HG03439 (cell line): ENCODE data around the gene CRADD.

ENCODE experiments used
- ATAC-seq: cut with Tn5 transposase; IDR thresholded peaks from one replicate; pipeline ENCODE4 v1.9.1; 2021; ENCODE audit warnings: mild to moderate bottlenecking, moderate library complexity; ENCODE audit not compliant: unreplicated experiment

The CRADD gene

DNA sequence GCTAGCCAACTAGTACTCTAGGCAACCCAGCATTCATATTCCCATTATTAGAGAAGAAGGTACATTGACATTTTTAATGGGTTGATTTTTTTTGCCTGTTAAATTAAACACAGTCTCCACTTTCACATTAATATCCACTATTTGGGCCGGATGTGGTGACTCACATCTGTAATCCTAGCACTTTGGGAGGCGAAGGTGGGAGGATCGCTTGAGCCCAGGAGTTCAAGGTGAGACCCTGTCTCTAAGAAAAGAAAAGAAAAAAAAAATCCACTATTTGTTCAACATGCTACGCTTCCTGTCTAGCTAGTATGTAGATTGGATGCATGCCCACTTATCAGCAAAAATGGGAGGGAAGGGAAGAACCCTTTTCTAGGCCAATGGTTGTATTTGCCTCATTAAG lies 7.1 kb upstream of the CRADD start:
- ATAC-seq = no peak

DNA sequence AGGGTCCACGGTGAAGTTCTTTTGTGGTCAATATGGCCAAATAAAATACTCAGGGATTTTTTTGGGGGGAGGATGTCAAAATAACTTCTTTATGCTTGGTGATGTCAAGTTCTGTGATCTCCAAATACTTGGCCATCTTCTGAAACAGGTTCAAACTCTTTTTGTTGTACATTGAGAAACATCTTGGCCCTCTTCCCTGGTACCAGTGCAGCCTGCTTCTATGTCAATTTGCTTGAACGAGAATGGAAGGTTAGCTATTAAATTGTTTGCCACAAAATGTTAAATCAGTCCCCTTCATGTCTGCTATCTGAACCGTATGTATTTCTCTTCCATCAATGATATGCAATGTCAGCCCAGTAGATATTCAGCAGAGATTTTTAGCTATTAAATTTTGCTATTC lies 6.1 kb upstream of the CRADD start:
- ATAC-seq = no peak

DNA sequence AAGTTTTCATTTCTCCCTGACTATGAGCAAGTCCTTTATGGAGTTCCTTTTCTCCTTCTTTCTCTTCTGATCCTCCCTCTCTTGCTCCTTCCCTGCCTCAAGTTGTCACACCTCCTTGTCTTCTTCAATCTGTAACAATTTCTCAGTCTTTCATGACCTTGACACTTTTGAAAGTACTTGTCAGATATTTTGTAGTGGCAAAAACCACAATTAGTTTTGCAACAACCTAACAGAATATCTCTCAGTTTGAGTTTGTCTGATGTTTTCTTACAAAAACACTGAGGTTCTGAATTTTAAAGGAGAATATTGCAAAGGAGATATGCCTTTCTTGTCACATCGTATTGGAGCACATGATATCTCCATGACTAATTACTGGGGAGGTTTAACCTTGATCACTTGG lies 4.1 kb upstream of the CRADD start:
- no peak for ATAC-seq

DNA sequence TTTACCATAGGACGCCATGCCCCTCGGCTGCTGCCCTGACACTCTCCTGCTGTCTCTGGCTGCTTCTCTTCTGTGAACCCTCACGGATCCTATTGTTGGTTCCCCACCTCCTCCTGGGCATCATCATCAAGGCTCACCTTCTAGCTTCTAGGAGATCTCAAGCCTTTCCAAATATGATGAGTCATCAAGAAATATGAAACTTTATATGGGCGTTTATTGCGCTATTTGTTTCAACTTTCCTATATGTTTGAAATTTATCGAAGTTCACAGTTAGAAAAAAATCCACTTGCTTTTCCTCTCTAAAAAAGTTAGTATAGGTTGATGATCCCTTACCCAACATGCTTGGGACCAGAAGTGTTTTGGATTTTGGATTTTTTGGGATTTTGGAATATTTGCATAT lies 2.8 kb upstream of the CRADD start:
- no peak for ATAC-seq

DNA sequence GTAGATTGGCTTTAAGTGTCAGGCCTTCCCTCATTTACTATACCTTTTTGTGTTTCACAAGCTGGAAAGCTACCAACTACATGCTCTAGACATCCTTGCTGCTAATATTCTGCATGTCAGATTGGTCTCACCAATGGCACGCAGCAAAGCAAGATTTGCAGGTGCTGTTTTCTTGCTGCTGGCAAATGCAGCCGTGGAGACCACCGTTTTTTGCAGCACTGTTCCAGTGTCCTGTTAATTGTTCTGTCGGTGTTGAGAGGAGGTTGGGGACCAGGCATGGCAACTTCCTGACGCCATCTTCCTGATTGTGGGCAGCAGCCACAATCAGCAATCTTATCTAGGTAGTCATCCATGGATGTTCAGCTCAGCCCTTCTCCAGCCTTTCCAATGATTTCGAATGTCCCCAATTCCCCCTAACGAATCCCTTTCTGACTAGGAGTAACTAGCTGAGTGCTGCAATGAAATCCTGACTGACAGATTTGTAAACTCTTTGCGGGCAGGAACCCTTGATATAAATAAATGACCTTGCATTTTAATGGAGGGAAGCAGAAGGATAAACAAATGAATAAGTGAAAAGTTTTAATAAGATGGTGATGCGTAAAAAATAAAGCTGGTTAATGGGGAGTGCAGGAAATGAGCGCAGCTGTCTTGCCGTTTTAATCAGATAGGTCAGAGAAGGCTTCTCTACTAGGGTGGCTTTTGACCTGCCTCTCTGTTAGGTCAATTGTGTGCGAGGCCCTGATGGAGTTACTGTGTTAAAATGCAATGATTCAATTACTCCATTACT lies 574 bp upstream of the CRADD start:
- no peak for ATAC-seq

DNA sequence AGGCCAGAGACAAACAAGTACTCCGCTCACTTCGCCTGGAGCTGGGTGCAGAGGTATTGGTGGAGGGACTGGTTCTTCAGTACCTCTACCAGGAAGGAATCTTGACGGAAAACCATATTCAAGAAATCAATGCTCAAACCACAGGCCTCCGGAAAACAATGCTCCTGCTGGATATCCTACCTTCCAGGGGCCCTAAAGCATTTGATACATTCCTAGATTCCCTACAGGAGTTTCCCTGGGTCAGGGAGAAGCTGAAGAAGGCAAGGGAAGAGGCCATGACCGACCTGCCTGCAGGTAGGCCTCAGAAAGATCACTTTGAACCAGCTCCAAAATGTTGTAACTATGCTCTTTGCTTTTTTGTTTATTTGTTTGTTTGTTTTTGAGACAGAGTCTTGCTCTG lies 1.6 kb downstream of the CRADD start:
- ATAC-seq = no peak

DNA sequence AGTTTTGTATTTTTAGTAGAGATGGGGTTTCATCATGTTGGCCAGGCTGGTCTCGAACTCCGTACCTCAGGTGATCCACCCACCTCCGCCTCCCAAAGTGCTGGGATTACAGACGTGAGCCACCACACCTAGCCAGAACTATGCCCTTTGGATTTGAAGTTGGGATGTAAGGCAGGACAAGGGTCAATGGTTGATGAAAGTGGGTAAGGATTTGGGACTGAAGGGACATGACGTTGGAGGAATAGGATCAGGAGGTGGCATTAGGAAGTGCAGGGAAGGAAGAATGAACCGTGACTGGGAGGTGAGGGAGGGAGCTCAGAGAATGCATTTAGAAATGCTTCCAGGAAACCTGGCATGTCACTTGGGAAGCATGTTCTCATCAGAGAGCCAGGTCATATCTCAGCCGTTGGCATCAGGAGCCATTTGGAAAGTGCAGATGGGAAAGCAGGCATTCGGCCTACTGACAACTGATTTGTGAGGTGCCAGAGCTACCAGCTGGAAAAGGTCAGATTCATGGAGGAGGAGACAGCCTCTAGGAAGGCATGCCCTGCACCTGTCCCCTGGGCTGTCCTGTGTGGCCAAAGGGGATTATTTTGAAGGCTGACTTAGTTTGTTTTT lies 2.2 kb downstream of the CRADD start:
- no peak for ATAC-seq

DNA sequence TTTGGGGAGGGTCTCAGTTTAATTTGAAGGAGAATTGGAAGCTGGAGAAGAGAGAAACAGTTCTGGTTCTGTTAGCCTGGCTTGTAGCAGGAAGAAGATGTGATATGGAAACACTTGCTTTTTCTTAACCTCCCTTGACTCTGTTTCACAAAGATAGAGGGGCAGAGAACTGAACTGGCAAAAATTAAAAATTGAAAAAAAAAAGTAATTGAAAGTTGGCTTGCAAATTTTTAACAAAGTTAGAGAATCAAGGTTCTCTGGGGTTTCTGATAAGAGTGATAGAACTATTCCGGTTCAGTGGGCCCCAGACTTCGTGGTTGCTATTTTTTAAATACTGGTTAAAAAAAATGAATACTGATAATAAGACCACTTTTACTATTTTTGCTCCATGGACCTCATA lies 2.8 kb downstream of the CRADD start:
- ATAC-seq = no peak

DNA sequence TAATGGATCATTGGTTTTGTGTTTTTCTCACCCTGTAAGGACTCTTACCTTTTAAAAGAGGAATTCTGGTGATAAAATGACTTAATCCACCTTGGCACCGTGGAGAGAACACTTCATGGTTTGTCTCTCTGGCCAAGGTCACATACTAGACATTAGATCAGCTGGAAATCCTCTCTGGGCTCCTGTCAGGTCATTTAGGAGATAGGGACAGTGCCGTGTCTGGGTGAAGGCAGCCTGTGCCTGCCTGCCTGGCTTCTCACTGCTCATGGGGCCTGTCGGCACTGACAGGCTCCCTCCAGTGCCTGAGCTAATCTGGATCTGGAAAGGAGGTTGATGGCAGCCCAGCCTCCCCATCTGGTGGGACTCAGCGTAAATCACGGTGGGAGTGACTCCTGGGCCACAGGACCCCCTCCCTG lies 5.7 kb downstream of the CRADD start:
- ATAC-seq = no peak

DNA sequence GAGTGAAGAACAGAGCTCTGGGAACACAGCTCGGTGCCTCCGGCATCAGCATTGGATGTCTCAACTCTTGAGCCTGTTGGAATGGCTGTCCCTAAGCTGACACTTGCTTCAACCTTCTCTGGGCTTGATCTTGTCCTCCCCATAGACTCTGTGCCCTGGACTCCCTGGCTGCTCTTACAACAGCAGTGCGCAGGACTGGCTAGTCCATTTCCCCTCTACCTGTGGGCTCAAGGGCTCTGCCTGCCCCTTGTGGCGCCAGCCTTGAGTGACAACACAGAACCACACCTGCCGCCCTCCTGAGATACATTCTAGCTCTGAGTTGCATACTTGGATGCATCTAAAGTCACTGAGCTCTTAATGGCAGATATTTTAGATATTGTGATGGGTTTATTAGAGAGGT lies 6.2 kb downstream of the CRADD start:
- no peak for ATAC-seq

DNA sequence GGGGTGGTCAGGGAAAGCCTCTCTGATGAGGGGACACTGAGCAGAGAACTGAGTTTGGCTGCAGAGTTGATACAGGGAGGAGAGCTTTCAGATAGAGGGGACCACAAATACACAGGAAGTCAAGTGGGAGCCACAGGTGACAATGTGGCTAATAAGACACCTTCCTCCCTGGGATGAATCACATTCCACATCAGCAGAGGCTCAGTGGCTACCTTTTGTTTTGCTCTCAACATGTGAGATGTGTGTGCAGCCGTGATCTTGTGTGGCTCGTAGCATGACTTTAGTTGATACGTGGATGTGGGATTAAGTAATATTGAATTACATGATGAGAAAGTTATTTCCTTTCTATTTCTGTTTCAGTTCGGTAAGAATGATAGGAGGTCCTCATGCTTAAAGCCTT lies 7.5 kb downstream of the CRADD start:
- ATAC-seq = no peak

DNA sequence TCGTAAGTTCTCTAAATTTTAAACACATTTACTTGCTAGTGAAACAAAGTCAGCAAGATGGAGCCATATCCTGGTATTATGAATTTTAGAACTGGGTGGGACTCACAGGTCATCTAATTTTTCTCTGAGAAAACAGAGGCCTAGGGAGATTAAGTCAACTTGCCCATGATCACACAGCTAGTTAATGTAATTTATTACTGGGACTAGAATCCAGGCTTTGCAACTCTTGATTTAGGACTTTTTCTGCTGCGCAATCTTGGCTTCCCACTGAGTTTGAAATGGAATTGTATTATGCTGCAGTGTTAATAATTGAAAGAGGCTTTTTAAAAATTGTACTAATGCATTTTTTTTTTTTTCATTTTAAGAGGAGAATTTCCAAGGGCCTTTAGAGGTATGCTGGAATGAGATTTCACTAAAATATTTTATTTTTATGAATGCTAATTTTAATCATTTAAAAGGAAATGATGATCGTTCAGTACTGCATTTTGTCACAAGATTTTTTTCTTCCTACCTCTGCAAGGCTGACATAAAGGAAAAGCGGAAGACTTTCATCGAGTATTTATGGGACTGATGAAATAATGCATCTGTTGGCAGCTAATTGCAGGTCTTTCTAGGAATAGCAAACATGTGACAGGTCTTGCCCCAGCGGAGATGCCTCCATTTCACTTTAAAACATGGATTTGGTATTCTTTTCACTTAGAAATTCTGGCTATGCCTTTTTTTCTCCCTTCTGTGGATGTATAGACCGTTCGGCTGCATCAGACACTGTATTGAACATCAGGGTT lies 9.6 kb downstream of the CRADD start:
- ATAC-seq = no peak

DNA sequence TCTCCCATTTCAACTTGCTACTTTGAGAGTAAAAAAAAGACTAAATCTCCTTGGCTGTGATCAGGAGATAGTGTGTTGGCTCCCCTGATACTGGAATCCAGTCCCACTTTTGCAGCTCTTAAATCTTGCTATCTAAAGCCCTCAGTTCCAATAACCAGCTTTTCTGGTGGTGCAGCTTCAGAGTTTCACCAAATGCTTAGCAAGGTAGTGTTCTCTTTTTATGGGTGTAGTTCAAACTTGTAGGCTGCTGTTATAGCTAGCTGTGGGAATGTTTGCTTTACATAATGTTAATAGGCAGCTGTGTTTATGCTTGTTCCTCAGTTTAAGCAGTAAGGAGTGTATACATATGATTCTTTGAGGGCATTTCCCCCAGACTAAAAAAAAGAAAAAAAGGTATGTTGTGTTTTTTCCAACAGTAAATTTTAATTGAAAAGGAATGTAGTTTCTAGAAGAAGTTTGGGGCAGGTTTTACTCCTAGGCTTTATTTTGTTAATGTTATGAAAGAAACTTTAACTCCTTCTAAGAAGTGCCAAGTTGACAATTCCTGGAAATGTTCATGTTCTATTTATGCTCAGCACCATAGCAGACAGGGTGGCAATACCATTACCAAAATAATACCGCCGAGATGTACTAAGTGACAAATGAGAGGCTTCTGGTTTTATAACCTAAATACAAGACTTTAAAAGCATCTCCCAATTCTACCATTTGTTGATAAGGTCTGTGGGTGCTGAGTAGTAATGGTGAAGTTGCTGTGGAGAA lies 12.1 kb downstream of the CRADD start:
- ATAC-seq = no peak

DNA sequence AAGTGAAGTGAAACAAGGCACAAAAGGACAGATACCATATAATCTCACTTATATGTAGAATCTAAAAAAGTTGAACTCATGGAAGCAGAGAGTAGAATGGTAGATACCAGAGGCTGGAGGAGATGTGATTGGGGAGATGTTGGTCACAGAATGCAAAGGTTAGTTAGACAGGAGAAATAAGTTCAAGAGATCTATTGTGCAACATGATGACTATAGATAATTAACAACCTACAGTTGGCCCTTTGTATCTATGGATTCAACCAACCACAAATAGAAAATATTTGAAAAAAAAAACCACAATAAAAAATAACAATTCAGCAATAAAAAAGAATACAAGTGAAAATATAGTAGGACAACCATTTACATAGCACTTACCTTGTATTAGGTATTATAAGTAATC lies 19.3 kb downstream of the CRADD start:
- no peak for ATAC-seq

DNA sequence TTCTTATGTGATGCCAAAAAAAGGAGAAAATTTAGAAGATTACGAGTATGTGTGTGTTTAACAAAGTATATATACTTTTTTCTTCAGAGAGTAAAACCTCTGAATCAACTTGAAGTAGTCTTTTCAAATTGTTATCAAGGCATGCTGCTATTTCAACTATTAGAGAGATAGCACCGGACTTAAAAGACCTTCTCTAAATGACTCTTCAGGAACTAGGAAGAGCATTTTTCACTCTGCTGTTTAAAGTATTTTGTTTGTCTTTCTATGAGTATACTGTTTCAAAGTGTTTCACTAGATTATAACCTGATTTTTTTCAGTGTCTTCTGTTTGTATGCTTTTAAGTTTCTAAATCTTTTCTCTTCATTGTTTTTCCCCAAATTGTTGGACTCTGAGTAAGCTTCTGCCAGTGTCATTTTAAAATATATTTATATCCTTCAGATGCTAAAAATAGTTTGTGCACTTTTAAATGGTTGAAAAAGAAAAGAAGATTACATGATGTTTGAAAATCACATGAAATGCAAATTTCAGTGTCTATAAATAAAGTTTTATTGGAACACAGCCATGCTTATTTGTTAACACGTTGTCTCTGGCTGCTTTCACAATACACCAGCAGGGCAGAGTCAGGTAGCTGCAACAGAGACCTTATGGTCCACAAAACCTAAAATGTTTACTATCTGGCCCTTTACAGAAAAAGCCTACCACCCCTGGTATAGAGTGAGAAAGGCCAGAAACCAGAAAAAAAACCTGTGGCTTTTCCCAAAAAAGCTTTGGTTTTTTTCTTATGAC lies 21.3 kb downstream of the CRADD start:
- ATAC-seq = no peak

DNA sequence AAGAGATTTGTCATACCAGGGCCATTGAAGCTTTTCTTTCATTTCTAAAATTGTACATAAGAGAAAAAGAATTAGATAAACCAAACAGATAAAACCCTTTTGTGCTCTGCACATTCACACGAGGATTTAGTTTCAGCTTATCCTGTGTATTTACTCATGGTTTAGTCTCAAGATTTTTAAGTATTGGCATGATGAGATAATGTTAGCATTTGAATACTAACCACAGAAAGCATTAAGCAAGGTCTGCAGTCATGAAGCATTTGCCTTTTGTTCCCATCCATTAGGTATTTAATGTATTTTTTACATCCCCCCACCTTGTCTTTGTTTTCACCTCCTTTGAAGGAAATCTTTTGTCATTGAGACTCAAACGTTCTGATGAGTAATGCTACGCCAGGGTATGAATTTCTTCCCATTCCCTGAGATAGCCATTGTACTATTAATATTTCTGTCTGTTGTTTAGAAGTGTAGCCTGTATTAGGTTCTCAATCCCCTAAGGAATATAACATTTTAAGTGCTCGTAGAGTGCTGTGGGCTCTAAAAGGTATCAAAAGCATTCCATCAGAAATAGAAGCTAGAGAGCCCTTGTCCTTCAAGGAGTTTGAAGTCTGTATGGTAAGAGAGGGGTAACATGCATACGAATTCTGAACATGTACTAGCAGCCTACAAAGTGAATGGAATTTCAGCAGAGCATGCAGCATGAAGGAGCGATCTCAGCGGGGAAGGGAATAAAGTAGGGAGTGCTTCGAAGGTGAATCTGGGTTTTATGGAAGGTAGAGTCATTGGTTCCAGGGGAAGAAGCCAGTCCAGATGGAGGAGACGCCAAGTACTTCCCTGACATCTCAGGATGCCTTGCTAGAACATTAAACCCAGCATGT lies 22.3 kb downstream of the CRADD start:
- no peak for ATAC-seq

DNA sequence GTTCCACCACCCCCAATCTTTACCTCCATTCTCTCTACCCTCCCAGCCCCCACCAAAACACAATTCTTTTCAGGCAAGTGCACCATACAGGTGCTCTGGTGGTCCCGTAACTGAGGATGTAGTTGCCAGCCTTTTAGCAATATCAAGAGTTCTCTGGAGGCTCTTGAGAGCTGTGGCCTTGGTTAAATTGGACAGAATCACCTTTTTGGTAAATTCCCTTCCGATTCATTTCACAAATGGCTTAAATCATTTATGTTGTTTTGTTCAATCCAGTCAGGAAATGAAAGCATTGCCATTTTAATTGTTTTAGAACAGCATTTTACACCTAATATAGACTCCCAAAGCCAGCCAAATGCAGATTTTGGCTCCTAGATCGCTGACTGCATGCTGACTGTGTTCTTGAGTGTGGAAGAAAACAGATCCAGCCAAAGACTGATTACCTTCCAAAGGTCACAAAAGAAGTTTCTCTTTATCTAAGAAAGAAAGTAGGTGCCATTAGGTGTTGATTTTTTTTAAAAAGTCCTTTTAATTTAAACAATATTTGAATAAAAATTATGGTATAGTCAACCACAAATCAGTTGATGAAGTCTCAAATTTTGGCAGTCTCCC lies 25.6 kb downstream of the CRADD start:
- ATAC-seq = no peak

DNA sequence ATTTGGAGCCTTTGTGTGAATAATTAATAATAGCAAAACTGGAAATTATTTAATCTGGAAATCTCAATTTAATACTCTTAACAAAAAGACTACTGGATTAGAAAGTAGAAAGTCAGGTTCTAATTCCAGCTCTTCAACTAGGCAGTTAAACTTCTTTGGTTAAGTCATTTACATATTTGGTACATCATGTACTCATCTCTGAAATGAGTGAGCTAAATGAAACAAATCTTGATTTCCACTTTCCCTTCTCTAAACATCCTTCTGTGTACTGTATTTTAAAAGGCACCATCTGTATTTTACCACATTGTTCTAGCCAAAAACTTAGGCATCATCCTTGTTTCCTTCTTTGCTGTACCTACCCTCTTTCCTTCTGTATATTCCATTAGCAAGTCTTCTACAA lies 26.9 kb downstream of the CRADD start:
- ATAC-seq = no peak

DNA sequence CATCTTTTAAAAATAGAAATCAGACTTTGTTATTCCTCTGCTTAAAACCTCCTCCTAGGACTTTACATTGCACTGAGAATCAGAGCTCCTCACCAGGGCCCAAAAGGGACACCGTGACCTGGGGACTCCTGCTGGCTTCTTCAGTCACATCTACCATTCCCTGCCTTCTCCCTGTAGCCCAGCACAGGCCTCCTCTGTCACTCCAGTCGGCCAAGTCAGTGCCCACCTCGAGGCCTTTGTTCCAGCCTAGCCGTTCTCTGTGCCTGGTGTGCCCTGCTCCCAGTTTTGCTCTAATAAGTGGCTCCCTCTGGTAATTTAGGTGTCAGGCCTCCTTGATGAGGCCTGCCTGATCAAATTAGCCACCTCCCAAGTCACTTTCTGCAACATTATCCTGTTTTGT lies 27.4 kb downstream of the CRADD start:
- no peak for ATAC-seq
